AG04449 (cell line): ENCODE results near the gene RAI1.
A peak's percentile ranks its signal among the peaks of the same experiment; 100 is the strongest.

Source experiments
- CTCF ChIA-PET: fragments of 350-600 bp; formaldehyde crosslinking; extraction: SDS; loops from one replicate; lab custom pipeline; 2021; ENCODE audit warnings: antibody characterized with exemption; lab: Yijun Ruan, JAX
- POLR2A ChIA-PET: fragments of 400-600, 350-600 bp; formaldehyde crosslinking; extraction: SDS; loops from one replicate; lab custom pipeline; 2020; ENCODE audit warnings: antibody characterized with exemption, inconsistent platforms; lab: Yijun Ruan, JAX
- DNase-seq: peaks from one replicate; pipeline ENCODE4 v3.0.0-alpha.2; 2010; ENCODE audit warnings: low read depth, low spot score
- H3K4me3 ChIP-seq: 2 replicates; pipeline ENCODE4 v1.5.1; 2011; ENCODE audit warnings: low read depth, mild to moderate bottlenecking, control low read depth, low read length
- TF ChIP-seq, protein P1 (sequence below): IDR thresholded peaks from one replicate; pipeline ENCODE4 v1.5.1; 2011; ENCODE audit warnings: mild to moderate bottlenecking, moderate library complexity, low read length, control low read depth, inconsistent platforms; ENCODE audit not compliant: insufficient read depth; ENCODE audit errors: missing control alignments

Gene RAI1

DNA sequence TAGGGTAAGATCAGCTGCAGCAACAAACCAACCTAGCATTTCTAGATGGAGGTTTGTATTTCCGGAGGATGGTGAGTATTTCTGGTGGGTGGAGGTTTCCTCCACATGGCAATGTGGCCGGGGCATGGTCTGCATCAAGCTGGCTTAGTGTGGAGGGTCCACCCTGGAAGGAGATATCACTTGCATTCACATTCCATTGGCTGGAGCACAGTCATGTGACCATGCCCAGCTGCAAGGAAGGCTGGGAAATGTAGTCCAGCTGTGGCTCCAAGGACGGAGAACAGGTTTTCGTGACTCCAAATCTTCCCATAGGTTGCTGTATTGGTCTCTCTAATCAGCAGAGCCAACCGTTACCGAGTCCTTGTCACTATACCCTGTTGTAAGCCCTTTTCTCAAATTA is 68.7 kb downstream of the RAI1 start:
- DNase-seq = no peak
- no peak overlapping the region for H3K4me3 ChIP-seq
- CTCF ChIA-PET = interaction anchor here (0.7 to 1.3 kb wide), 4 partner anchors 10 to 70 kb away, joined by 3 to 4 read pairs (median 3); no protein-coding TSS in a partner anchor
- POLR2A ChIA-PET = no interaction called here
- TF ChIP-seq, protein P1, sequence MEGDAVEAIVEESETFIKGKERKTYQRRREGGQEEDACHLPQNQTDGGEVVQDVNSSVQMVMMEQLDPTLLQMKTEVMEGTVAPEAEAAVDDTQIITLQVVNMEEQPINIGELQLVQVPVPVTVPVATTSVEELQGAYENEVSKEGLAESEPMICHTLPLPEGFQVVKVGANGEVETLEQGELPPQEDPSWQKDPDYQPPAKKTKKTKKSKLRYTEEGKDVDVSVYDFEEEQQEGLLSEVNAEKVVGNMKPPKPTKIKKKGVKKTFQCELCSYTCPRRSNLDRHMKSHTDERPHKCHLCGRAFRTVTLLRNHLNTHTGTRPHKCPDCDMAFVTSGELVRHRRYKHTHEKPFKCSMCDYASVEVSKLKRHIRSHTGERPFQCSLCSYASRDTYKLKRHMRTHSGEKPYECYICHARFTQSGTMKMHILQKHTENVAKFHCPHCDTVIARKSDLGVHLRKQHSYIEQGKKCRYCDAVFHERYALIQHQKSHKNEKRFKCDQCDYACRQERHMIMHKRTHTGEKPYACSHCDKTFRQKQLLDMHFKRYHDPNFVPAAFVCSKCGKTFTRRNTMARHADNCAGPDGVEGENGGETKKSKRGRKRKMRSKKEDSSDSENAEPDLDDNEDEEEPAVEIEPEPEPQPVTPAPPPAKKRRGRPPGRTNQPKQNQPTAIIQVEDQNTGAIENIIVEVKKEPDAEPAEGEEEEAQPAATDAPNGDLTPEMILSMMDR = no peak

DNA sequence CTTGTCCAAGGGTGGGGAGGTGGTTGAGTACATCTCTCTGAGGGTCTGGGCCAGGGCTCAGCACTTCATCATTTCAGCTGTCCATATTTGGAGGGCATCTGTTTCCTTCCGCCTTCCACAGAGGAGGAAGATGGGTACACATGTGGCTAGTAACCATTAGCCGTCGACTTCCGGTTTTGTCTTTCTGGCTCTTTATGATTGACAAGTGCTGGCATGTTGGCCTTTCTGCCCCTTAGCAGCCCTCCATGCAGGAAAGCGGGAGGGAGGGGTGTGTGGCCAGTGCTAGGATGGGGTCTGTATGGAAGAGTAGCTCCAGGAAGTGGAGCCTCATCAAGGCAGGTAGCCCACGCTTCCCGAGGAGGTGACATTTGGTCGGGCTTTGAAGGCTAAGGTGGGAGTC is 69.6 kb downstream of the RAI1 start:
- POLR2A ChIA-PET = no interaction called here
- TF ChIP-seq, protein P1 = no peak
- DNase-seq = no peak
- CTCF ChIA-PET = no interaction called here
- H3K4me3 ChIP-seq = no peak overlapping the region

DNA sequence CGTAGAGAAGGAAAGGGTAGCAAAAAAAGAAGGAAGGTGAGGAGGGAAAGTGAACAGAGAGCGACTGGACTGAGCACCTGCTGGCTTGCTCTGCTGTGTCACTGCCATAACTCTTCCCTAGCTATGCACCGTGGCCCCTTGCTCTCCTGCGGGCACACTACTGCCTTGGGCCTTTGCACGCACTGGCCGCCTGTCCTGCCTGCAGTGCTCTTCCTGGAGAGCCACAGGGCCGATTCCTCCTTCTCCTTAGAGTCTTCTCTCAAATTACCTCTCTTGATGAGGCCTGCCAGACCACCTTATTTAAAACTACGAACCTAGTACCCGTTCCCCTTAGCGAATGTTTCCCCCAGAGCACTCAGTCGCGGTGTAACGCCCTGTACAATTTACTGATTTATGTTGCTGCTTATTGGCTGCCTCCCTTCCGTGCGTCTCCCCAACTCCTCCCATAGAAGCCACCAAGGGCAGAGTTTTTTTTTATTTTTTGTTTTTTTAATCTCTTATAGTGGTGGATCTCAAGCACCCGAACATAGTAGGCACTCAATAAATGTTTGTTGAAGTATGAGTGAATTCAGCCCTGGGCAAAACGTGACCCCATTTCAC is 70.3 kb downstream of the RAI1 start:
- peak overlapping the region; percentile 42 for H3K4me3 ChIP-seq
- TF ChIP-seq, protein P1 = no peak
- POLR2A ChIA-PET = no interaction called here
- no peak for DNase-seq
- CTCF ChIA-PET = no interaction called here

DNA sequence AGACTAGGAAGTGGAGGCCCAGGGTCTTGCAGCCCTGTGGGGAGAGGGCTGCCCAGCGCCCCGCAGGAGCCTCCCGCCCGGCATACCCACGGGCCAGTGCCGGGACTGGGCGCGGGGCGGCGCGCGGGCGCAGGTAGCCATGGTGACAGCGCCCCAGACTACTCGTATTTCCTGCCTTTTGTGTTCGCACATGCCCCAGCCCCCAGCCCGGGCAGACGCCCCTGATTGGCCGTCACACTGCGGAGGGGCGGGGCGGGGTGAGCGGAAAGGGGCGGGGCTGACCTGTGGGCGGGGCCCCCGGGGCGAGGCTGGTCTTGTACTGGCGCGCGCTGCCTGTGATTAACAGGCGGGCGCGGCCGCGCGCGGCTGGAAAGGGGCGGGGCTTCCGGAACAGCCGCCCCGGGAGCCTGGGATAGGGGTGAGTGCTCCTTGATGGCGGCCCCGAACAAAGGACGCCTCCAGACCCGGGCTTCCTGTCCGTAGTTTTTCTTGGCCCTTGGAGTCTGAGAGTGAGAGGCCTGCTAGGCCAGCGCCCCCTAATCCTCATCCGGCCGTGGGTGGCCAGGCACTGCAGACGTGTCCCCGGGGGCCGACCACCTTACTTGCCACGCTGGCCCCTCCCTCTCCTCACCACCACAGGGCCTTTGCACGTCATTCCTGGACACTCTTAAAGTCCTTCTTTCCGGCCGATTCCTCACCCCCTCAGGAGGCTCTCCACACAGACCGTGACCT is 71.0 kb downstream of the RAI1 start:
- POLR2A ChIA-PET = no interaction called here
- TF ChIP-seq, protein P1 = peak; percentile 41
- DNase-seq = peak; percentile 44
- H3K4me3 ChIP-seq = peak overlapping the region; percentile 57
- CTCF ChIA-PET = no interaction called here

DNA sequence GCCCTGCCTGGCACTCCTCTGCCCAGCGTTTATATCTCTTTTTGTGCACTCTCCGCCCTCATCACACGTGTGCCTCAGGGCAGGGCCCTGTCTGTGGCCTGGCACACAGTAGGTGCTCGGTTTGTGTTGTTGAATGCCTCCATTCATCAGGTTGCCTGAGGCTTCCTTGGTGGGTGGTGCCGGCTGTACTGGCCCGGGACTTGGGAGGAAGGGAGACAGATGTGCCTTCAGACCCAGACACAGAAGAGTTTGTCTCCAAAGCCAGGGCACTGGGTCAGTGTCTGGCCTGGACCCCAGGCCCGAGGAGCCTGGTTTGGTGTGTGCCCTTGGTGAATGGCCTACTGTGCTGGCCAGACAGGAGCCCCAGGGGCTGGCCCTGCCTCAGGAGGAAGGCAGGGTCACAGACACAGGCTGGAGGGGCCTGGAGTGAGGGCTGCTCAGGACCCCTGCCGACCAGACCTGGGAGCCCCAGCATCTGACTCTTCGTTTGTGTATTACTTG is 71.6 kb downstream of the RAI1 start:
- ChIA-PET CTCF (no interaction called here), POLR2A (no interaction called here)
- TF ChIP-seq, protein P1 = no peak
- DNase-seq = no peak
- peak overlapping the region; percentile 57 for H3K4me3 ChIP-seq
